ENCODE data around the gene FBN2.

- TF ChIP-seq ZNF274 (IDR thresholded peaks at IDR 0.05; ENCODE audit: low read depth, low read length) (no peak), SUZ12 (IDR thresholded peaks at IDR 0.05; ENCODE audit: extremely low read depth, insufficient read depth, insufficient read length) (no peak)
Measured at GRCh38 chr5:128216285-128216684, 321.8 kb downstream of the FBN2 start.
